Large intestine (tissue), 3 donors: Measurements from ENCODE around the gene PTPN7. TPM values are rescaled to one million over a fixed set of nuclear protein-coding genes. Genes with fewer than 3 reads are reported as not detected.

Source experiments
- DNase-seq, 2 donors: peaks; one replicate each; pipeline versions ENCODE4 v3.0.0 to v3.0.0-alpha.2; 2013
- H3K27ac ChIP-seq: one replicate; pipeline ENCODE4 v1.5.1; 2013; ENCODE audit warnings: low read length
- H3K27me3 ChIP-seq: 2 replicates; pipeline ENCODE4 v1.6.1; 2013; ENCODE audit warnings: low read length; ENCODE audit not compliant: control insufficient read depth, insufficient read depth
- H3K36me3 ChIP-seq: 2 replicates; pipeline ENCODE4 v1.6.1; 2013; ENCODE audit warnings: low read length; ENCODE audit not compliant: control insufficient read depth, insufficient read depth
- H3K4me1 ChIP-seq: one replicate; pipeline ENCODE4 v1.6.1; 2013; ENCODE audit warnings: low read length; ENCODE audit not compliant: control insufficient read depth, insufficient read depth
- H3K4me3 ChIP-seq: one replicate; pipeline ENCODE4 v1.5.1; 2013; ENCODE audit warnings: low read length
- H3K9me3 ChIP-seq: one replicate; pipeline ENCODE4 v1.6.1; 2013; ENCODE audit warnings: mild to moderate bottlenecking, low read depth, low read length, moderate library complexity; ENCODE audit not compliant: control insufficient read depth
- WGBS: methylation state at CpG from one replicate; pipeline ENCODE4 v1.1.5; 2013; ENCODE audit warnings: low lambda C conversion rate; ENCODE audit not compliant: insufficient coverage; 5-methylcytosine and 5-hydroxymethylcytosine counted together
- polyA plus RNA-seq: library from polyadenylated mRNA; unstranded; fragments of 120-200 nt; gene quantifications from one replicate; pipeline ENCODE4 v1.2.1, GENCODE V29; 2013

PTPN7 gene
- polyA plus RNA-seq, 1 donor: 4.4 TPM

DNA sequence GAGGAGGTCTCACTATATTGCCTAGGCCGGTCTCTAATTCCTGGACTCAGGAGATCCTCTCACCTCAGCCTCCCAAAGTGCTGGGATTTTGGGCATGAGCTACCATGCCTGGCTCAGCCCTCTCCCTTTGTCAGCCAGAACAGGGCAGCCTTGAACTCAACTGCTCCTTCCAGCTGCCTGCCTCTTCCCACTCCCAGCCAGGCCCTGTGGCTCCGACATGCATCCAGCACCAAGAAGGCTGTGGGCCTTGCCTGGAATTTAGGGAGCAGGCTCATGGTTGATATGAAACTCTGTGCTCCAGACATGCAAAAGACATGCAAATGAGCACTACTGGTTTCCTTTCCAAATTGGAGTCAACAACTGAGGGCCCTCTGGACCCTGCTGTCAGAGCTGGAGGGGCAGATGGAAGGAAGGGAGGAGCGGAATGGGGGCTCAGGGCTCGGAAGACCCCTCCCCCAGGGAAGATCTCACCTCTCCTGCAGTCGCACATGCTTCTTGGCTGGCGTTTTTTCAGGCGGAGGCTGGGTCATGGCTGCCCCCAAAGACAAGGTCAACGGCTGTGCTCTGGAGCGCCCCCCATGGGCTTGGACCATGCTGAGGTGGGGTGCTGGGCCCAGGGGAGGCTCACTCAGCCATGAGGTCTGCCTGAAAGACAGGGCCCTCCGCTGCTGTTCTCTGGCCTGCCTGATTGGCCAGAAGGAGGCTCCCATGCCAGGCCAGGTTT, 1.4 kb downstream of the PTPN7 start:
- H3K9me3 ChIP-seq: no peaks in the 10 kb centered on the region
- no CpG with 5 or more reads among the region's 10 CpGs for WGBS
- peaks cover 9% of the 10 kb centered on the region for H3K4me1 ChIP-seq
- DNase-seq: no peak
- H3K27ac ChIP-seq: no peak overlapping the region
- H3K36me3 ChIP-seq: no peaks in the 10 kb centered on the region
- H3K27me3 ChIP-seq: no peaks in the 10 kb centered on the region
- no peak overlapping the region for H3K4me3 ChIP-seq

DNA sequence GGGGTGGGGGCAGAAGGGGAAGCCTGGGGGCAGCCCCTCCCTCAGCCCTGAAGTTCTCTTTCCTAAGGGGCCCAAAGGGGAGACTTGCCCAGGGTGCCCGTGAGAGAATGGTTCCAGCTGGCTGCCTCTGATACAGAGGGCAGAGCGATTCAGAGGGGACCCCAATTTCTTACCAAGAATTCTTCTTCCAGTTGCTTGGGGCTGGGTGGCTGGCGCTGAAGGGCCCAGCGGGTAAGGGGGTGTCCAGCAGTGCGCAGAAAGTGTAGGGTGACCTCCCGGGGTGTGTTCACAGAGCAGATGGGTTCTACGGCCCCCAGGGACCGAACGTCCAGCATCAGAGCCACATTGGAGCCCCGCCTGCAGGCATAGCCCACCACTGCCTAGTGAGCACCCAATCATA, 2.5 kb downstream of the PTPN7 start:
- Histone ChIP-seq H3K4me3 (no peak overlapping the region), H3K4me1 (peaks cover 6% of the 10 kb centered on the region), H3K27ac (no peak overlapping the region), H3K27me3 (no peaks in the 10 kb centered on the region), H3K9me3 (no peaks in the 10 kb centered on the region), H3K36me3 (no peaks in the 10 kb centered on the region)
- no peak for DNase-seq
- no CpG with 5 or more reads among the region's 10 CpGs for WGBS

DNA sequence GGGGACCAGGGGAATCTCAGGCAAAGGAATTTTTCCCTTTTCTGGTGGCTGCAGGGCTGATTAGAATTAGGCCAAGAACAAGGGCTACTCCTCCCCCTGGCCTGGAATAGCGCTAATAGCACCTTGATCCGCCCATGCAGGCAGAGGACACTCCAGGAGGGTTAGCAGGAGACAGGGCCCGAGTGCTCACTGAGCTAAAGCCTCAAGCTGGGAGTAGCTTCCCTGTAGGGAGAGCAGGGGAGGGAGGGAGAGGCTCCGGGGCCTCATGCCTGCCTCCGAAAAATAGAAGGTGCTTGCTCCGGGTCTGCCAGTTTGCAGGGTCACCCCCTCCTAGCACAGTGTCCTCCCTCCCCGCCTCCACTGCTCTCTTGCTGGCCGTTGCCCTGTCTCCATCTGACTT, 3.8 kb downstream of the PTPN7 start:
- Histone ChIP-seq H3K4me3 (no peak overlapping the region), H3K4me1 (no peaks in the 10 kb centered on the region), H3K27me3 (no peaks in the 10 kb centered on the region), H3K9me3 (no peaks in the 10 kb centered on the region), H3K27ac (no peak overlapping the region), H3K36me3 (no peaks in the 10 kb centered on the region)
- no peak for DNase-seq
- WGBS: no CpG with 5 or more reads among the region's 8 CpGs

DNA sequence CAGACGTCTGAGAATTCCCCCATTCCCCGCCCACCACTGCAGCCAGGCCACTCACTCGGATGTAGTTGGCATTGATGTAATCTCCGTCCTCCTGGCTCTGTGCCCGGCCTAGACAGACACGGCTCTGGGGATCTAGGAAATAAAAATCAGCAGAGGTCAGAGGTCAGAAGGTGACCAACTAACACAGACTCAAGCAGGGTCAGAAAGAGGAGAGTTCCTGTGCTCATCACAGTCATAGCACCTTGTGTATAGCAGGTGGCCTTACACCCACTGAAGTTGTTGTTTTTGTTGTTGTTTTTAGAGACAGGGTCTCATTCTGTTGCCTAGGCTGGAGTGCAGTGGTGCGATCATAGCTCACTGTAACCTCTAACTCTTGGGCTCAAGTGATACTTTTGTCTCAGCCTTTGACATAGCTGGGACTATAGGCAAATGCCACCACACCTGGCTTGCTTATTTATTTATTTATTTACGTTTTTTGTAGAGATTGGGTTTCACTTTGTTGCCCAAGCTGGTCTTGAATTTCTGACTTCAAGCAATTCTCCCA, 4.9 kb downstream of the PTPN7 start:
- H3K4me3 ChIP-seq: no peak overlapping the region
- no peak overlapping the region for H3K27ac ChIP-seq
- H3K4me1 ChIP-seq: no peaks in the 10 kb centered on the region
- H3K36me3 ChIP-seq: no peaks in the 10 kb centered on the region
- H3K9me3 ChIP-seq: no peaks in the 10 kb centered on the region
- no peak for DNase-seq
- WGBS: 50% methylated on average over 1 of the region's 8 CpGs
- H3K27me3 ChIP-seq: no peaks in the 10 kb centered on the region

DNA sequence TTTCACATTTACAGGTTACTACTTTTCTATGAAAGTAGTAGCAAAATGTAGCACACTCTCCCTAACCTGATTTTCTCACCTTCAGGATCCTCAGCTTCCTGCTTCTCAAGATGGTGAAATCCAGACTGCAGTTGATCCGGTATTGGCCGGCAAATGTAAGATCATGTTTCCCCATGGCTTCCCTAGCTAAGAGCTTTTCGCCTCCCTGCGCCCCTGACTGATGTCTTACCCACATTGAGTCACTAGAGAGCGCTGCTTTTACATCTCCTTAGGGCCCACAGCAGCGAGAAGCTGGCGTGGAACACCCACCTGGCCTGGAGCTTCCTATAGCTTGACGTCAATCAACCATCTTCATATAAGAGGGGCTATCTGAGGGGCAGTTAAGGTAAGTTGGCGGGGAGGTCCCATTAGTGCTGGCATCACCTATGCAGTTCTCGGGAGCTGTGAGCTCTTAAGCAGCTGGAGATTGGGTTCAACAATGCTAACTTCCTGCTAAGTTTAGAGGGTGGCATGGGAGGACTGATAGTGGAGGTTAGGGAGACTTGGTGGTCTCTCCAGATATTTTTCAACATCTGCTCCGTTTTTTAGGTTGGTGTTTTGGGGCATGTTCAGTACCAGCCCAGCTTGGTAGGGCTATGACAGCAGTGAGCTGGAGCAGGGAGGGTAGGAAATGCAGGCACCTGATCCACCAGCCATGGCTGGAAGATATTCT, 5.5 kb downstream of the PTPN7 start:
- peak; percentile 48 to 62 for DNase-seq
- WGBS: no CpG with 5 or more reads among the region's 11 CpGs
- H3K27me3 ChIP-seq: no peaks in the 10 kb centered on the region
- H3K36me3 ChIP-seq: no peaks in the 10 kb centered on the region
- no peak overlapping the region for H3K4me3 ChIP-seq
- H3K27ac ChIP-seq: no peak overlapping the region
- no peaks in the 10 kb centered on the region for H3K4me1 ChIP-seq
- H3K9me3 ChIP-seq: no peaks in the 10 kb centered on the region

DNA sequence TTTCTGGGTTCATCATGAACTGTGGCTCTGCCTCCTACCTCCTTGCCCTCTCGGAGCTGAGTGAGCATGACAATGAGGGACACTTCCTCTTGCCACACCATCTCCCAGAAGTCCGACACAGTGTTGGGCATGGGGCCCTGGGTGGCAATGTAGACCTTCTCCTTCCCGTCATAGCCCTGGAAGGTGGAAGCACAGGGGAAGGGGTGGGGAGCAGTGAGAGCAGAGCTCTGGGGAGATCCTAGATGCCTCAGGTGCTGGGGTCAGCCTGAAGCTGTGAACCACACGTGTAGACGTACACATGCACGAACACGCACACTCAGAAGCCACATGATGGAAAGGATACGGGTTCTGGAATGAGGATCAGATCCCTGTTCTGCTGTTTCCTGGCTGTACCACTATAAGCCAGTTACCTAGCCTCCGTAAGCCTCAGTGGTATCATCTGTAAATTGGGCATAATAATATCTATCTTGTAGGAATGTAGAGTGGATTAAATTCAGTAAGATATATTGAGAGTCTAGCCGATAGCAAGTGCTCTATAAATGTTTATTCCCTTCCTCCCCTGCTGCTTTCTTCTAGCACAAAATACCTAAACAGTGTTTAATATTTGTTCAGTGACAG, 6.1 kb downstream of the PTPN7 start:
- Histone ChIP-seq H3K4me1 (no peaks in the 10 kb centered on the region), H3K4me3 (no peak overlapping the region), H3K27me3 (no peaks in the 10 kb centered on the region), H3K36me3 (no peaks in the 10 kb centered on the region), H3K9me3 (no peaks in the 10 kb centered on the region), H3K27ac (no peak overlapping the region)
- no CpG with 5 or more reads among the region's 10 CpGs for WGBS
- no peak for DNase-seq

DNA sequence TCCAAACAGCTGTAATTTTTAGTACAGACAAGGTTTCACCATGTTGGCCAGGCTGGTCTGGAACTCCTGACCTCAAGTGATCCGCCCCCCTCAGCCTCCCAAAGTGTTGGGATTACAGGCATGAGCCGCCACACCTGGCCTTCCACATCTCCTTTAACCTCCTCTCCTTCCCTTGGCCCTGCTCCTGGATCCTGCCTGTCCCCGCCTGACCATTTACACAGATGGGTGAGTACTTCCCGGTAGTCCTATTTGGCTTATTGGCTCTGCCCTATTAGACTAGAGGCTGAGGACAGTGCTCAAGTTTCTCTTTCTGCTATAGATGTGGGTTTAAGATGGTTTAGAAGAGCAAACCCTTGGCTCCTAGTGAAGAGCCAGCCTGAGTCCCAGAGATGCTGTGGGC, 7.1 kb downstream of the PTPN7 start:
- no peak for DNase-seq
- WGBS: no CpG with 5 or more reads among the region's 4 CpGs
- no peak overlapping the region for H3K4me3 ChIP-seq
- H3K9me3 ChIP-seq: no peaks in the 10 kb centered on the region
- no peaks in the 10 kb centered on the region for H3K36me3 ChIP-seq
- H3K27me3 ChIP-seq: no peaks in the 10 kb centered on the region
- no peak overlapping the region for H3K27ac ChIP-seq
- no peaks in the 10 kb centered on the region for H3K4me1 ChIP-seq

DNA sequence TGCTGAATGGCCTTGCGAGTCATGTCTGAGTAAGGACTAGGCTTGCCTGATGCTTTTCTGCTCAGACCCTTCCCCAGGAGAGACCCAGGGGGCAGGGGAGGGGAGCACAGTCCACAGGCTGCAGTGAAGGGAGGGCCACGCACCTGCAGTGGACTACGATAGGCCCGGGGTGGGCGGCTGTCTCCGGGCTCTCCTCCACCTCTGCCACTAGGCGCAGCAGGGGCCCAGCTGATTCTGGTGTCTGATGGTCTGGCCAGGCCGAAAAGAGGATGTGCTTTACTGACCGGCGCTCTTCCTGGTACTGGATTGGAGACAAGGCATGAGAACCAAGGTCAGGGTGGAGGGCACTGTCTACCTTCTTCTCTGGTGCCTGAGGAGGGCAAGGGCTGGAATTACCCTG, 8.0 kb downstream of the PTPN7 start:
- no CpG with 5 or more reads among the region's 10 CpGs for WGBS
- H3K9me3 ChIP-seq: no peaks in the 10 kb centered on the region
- no peaks in the 10 kb centered on the region for H3K36me3 ChIP-seq
- no peaks in the 10 kb centered on the region for H3K27me3 ChIP-seq
- no peak for DNase-seq
- H3K4me3 ChIP-seq: no peak overlapping the region
- no peaks in the 10 kb centered on the region for H3K4me1 ChIP-seq
- no peak overlapping the region for H3K27ac ChIP-seq

DNA sequence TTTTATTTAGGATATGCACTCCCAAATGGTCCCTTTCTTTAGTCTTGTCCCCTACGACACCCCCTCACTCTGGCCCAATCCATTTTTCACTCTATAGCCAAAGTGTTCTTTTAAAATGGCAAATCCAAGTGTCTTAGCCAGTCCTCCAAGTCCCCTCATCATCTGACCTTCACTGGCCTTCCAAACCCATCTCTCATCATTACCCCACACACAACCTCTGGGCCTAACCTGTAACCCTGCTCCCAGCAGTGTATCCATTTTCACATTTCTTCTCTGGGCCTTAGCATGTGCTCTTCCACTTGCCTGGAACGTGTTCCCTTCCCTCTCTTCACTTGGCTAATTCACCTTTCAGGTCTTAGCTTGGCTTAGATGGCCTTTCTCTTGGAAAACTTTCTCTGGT, 9.4 kb downstream of the PTPN7 start:
- WGBS: 57% methylated on average over 1 of the region's 2 CpGs
- Histone ChIP-seq H3K4me1 (no peaks in the 10 kb centered on the region), H3K27me3 (no peaks in the 10 kb centered on the region), H3K9me3 (no peaks in the 10 kb centered on the region), H3K4me3 (no peak overlapping the region), H3K27ac (no peak overlapping the region), H3K36me3 (no peaks in the 10 kb centered on the region)
- DNase-seq: no peak

DNA sequence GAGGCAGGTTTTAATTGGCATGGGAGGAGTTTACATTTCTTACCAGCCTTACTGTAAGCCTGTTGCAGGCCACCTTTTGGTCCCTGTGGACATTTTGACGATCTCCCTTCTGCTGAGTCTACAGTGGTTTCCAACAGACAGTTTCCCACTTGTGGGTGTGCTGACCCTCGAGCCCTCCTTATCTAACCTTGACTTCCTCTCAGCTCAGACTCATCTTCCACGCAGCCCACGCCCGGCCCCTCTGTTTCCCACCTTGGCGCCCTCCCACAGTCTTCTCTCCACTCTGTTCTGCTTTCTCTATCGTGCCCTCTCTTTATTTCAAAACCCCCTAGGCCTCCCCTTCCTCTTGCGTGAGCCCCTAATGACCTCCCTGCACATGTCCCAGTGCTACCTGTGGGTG, 9.8 kb downstream of the PTPN7 start:
- Histone ChIP-seq H3K4me1 (no peaks in the 10 kb centered on the region), H3K27me3 (no peaks in the 10 kb centered on the region), H3K9me3 (no peaks in the 10 kb centered on the region), H3K27ac (no peak overlapping the region), H3K4me3 (no peak overlapping the region), H3K36me3 (no peaks in the 10 kb centered on the region)
- 100% methylated on average over 2 of the region's 8 CpGs for WGBS
- no peak for DNase-seq
